HG03139 (cell line): ENCODE measurements around the gene EIF2B2.
"Not testable (repeated sequence)": the region's sequence is repeated elsewhere in the genome, so short reads cannot be mapped to it uniquely, and the experiment has no call there.

Source experiments
- ATAC-seq: cut with Tn5 transposase; IDR thresholded peaks from one replicate; pipeline ENCODE4 v1.9.1; 2021; ENCODE audit not compliant: unreplicated experiment

The EIF2B2 gene

GRCh38 chr14:74988993-74989392, 13.7 kb upstream of the EIF2B2 start:
- ATAC-seq = no peak

- ATAC-seq = not testable (repeated sequence)
These were observed 8.5 kb upstream of the EIF2B2 start for GRCh38 chr14:74994182-74994581.

- not testable (repeated sequence) for ATAC-seq
These were observed 6.9 kb upstream of the EIF2B2 start for GRCh38 chr14:74995781-74996180.

GRCh38 chr14:75001261-75001660, 1.5 kb upstream of the EIF2B2 start:
- no peak for ATAC-seq

GRCh38 chr14:75001899-75002298, 822 bp upstream of the EIF2B2 start:
- no peak for ATAC-seq

GRCh38 chr14:75003250-75004027, 718 bp downstream of the EIF2B2 start:
- ATAC-seq = no peak

- no peak for ATAC-seq
These were observed 2.6 kb downstream of the EIF2B2 start for GRCh38 chr14:75005357-75005756.

GRCh38 chr14:75009176-75009575, 6.5 kb downstream of the EIF2B2 start:
- no peak for ATAC-seq

GRCh38 chr14:75010472-75011093, 7.9 kb downstream of the EIF2B2 start:
- no peak for ATAC-seq

- ATAC-seq = no peak
These were observed 8.8 kb downstream of the EIF2B2 start for GRCh38 chr14:75011356-75011994.

GRCh38 chr14:75013290-75013689, 10.6 kb downstream of the EIF2B2 start:
- no peak for ATAC-seq

GRCh38 chr14:75015496-75015895, 12.8 kb downstream of the EIF2B2 start:
- ATAC-seq = no peak

- ATAC-seq = no peak
These were observed 14.1 kb downstream of the EIF2B2 start for GRCh38 chr14:75016815-75017214.

GRCh38 chr14:75018694-75019093, 16.0 kb downstream of the EIF2B2 start:
- no peak for ATAC-seq

- no peak for ATAC-seq
These were observed 19.9 kb downstream of the EIF2B2 start for GRCh38 chr14:75022655-75023054.

GRCh38 chr14:75023108-75023507, 20.4 kb downstream of the EIF2B2 start:
- ATAC-seq = no peak

- ATAC-seq = no peak
These were observed 22.4 kb downstream of the EIF2B2 start for GRCh38 chr14:75025082-75025481.

GRCh38 chr14:75025876-75026275, 23.2 kb downstream of the EIF2B2 start:
- ATAC-seq = no peak

- ATAC-seq = no peak
These were observed 27.4 kb downstream of the EIF2B2 start for GRCh38 chr14:75030147-75030546.

- ATAC-seq = no peak
These were observed 30.2 kb downstream of the EIF2B2 start for GRCh38 chr14:75032939-75033338.

GRCh38 chr14:75040507-75040906, 37.8 kb downstream of the EIF2B2 start:
- no peak for ATAC-seq

GRCh38 chr14:75040959-75041358, 38.2 kb downstream of the EIF2B2 start:
- no peak for ATAC-seq
